Measurements from ENCODE around the gene FAM169A. TPM values are rescaled to one million over a fixed set of nuclear protein-coding genes. Genes with fewer than 3 reads are reported as not detected.

FAM169A gene
- total and polyA plus RNA-seq, 9 donors: 1.7 to 21.5 (median 11.0) TPM

DNA sequence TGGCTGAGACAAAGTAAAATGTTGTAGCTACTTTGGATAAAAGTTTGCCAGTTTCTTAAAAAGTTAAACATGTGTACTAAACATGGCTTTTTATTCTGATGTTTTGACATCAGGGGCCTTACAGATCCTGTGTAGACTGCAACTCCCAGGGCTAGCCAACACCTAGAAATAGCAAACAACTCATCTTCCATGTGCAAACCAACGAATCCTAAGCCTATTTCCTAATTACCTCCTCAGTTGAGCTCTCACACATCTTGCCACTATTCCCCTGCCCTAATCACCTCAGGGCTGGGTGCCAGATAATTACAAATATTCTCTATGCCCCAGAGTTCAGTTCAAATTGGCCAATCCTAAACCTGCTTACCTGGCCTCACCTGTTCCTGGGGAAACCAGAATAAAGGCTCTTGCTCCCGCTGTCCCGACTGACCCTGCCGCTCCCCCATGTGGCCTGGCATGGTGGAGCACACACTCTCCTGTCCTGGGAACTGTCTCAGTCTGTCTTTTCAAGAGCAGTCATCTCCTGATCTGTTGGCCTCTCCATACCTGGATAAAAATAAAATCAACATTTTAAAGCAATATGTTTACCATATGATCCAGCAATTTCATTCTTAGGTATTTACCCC is 37.1 kb upstream of the FAM169A start:
- 22 to 27% (median 27%) methylated on average over 4 of the region's 4 CpGs for WGBS, 3 donors
- no peaks in the 10 kb centered on the region for H3K9me3 ChIP-seq
- intact Hi-C loops (cut with DNase I): no loop called here

DNA sequence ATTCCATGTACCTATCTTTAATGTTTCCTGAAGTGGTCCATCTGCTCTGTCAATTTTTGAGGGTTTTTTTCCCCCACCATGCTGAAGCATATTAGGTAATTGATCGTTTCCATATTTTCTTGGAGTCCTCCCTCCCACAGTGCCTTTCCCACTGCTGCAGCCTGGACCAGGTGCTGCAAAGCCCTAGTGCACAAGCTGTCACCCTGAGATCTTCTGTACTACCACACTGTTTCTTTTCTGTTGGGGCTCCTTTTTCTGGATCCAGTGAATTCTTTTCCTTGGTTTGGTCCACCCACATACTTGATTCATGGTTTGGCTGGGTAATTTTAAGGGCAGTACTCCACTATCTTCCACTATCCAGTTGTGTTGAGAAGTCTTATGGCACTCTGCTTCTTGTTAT is 30.9 kb upstream of the FAM169A start:
- Histone ChIP-seq H3K27me3 (no peaks in the 10 kb centered on the region), H3K9me3 (no peaks in the 10 kb centered on the region), H3K4me1 (ENCODE audit: insufficient read depth) (peaks cover 3% of the 10 kb centered on the region), H3K27ac (no peak overlapping the region), H3K36me3 (no peaks in the 10 kb centered on the region), H3K4me3 (no peak overlapping the region)
- 85 to 91% (median 89%) methylated on average over 1 of the region's 1 CpG for WGBS, 3 donors
- no peak for TF ChIP-seq EP300 (IDR thresholded peaks at IDR 0.05)
- intact Hi-C loops (cut with DNase I): no loop called here
- no peak for DNase-seq

More for the DNA sequence above, 37.1 kb upstream of the FAM169A start:
- TF ChIP-seq POLR2A (IDR thresholded peaks at IDR 0.05) (no peak), EP300 (IDR thresholded peaks at IDR 0.05) (no peak)
- TF ChIP-seq, protein P1, sequence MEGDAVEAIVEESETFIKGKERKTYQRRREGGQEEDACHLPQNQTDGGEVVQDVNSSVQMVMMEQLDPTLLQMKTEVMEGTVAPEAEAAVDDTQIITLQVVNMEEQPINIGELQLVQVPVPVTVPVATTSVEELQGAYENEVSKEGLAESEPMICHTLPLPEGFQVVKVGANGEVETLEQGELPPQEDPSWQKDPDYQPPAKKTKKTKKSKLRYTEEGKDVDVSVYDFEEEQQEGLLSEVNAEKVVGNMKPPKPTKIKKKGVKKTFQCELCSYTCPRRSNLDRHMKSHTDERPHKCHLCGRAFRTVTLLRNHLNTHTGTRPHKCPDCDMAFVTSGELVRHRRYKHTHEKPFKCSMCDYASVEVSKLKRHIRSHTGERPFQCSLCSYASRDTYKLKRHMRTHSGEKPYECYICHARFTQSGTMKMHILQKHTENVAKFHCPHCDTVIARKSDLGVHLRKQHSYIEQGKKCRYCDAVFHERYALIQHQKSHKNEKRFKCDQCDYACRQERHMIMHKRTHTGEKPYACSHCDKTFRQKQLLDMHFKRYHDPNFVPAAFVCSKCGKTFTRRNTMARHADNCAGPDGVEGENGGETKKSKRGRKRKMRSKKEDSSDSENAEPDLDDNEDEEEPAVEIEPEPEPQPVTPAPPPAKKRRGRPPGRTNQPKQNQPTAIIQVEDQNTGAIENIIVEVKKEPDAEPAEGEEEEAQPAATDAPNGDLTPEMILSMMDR (IDR thresholded peaks at IDR 0.05): no peak
- no peak for DNase-seq
- H3K27ac ChIP-seq: no peak overlapping the region
- H3K4me3 ChIP-seq: no peak overlapping the region
- H3K4me1 ChIP-seq (ENCODE audit: insufficient read depth): no peaks in the 10 kb centered on the region
- H3K36me3 ChIP-seq: no peaks in the 10 kb centered on the region
- H3K27me3 ChIP-seq: no peaks in the 10 kb centered on the region

DNA sequence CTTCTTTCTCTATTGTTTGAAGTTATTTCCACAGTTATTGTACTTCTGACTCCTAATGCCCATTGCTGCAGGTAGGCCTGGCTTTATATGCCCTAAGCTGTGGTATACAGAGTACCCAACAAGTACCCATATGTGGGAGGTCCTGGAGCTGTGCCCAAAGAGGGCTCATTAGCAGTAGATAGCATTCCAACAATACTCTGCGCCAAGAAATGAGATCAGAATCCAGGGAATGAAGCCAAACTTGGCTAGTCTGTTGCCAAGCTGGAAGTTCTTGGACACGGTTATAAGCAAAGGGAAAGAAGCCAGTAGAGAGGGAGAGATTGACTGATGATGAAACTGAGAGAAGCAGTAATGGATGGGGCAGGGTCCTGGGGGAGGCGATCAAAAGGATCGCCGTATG is 29.7 kb upstream of the FAM169A start:
- WGBS, 3 donors: 35 to 43% (median 39%) methylated on average over 5 of the region's 5 CpGs
- Histone ChIP-seq H3K4me3 (no peak overlapping the region), H3K9me3 (no peaks in the 10 kb centered on the region), H3K27me3 (no peaks in the 10 kb centered on the region), H3K27ac (no peak overlapping the region), H3K36me3 (no peaks in the 10 kb centered on the region), H3K4me1 (ENCODE audit: insufficient read depth) (peaks cover 3% of the 10 kb centered on the region)
- DNase-seq: peak in 3 of 5 donors; percentile 47 to 69 (median 50)
- TF ChIP-seq POLR2A (IDR thresholded peaks at IDR 0.05): no peak
- TF ChIP-seq, protein P1 (IDR thresholded peaks at IDR 0.05): no peak
- intact Hi-C loops (cut with DNase I): no loop called here

DNA sequence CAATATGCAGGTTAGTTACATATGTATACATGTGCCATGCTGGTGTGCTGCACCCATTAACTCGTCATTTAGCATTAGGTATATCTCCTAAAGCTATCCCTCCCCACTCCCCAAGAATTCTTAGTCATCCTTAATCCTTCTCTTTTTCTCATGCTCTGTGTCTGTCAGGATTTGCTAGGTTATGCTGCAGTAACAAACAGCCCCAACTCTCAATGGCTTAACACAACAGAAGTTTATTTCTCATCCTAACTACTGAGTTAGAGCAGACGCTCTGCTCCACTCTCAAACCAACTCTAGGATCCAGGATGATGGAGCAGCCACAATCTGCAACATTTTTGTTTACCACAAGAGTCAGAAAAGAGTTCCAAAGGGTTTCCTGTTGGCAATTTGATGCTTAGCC is 28.2 kb upstream of the FAM169A start:
- H3K27me3 ChIP-seq: no peaks in the 10 kb centered on the region
- intact Hi-C loops (cut with DNase I): no loop called here
- no peak for DNase-seq
- TF ChIP-seq, protein P1 (IDR thresholded peaks at IDR 0.05): no peak
- TF ChIP-seq EP300 (IDR thresholded peaks at IDR 0.05) (no peak), POLR2A (IDR thresholded peaks at IDR 0.05) (no peak)
- no peak overlapping the region for H3K27ac ChIP-seq
- H3K4me1 ChIP-seq (ENCODE audit: insufficient read depth): peaks cover 3% of the 10 kb centered on the region
- 94 to 97% (median 96%) methylated on average over 2 of the region's 2 CpGs for WGBS, 3 donors
- no peaks in the 10 kb centered on the region for H3K9me3 ChIP-seq
- H3K36me3 ChIP-seq: no peaks in the 10 kb centered on the region
- no peak overlapping the region for H3K4me3 ChIP-seq

DNA sequence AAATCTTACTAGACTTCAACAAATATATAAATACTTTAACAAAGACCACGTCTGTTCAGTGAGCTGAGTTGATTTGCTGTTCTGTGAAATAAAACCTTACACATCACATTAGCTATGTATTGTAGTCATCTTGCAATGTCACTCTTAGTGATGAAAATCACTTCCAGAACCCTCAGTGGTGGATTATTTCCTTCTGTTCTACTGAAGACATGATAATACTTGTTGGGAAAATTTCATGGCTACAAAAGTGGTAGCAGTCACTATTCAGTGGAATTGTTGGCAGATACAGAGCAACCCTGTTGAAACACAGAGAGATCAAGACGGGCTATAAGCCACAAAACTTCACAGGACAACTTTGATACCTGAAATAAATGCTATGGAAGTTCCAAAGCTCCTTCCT is 26.7 kb upstream of the FAM169A start:
- H3K9me3 ChIP-seq: no peaks in the 10 kb centered on the region
- no peak for TF ChIP-seq EP300 (IDR thresholded peaks at IDR 0.05)
- no peak for TF ChIP-seq POLR2A (IDR thresholded peaks at IDR 0.05)
- H3K4me1 ChIP-seq (ENCODE audit: insufficient read depth): peaks cover 3% of the 10 kb centered on the region
- DNase-seq: no peak
- intact Hi-C loops (cut with DNase I): no loop called here
- H3K27me3 ChIP-seq: no peaks in the 10 kb centered on the region
- WGBS, 3 donors: 67 to 75% (median 67%) methylated on average over 2 of the region's 2 CpGs
- H3K27ac ChIP-seq: no peak overlapping the region
- H3K4me3 ChIP-seq: no peak overlapping the region
- no peaks in the 10 kb centered on the region for H3K36me3 ChIP-seq

Data from ovary (tissue), 9 donors.